GM21528 (cell line): ENCODE measurements around the gene SLC22A23.
"Not testable (repeated sequence)": the region's sequence is repeated elsewhere in the genome, so short reads cannot be mapped to it uniquely, and the experiment has no call there.

Source experiments
- ATAC-seq: cut with Tn5 transposase; IDR thresholded peaks from one replicate; pipeline ENCODE4 v1.9.1; 2021; ENCODE audit warnings: mild to moderate bottlenecking, moderate library complexity; ENCODE audit not compliant: unreplicated experiment, low FRiP score

SLC22A23 gene

GRCh38 chr6:3390698-3391097, 66.2 kb downstream of the SLC22A23 start:
- no peak for ATAC-seq

GRCh38 chr6:3389390-3390167, 67.3 kb downstream of the SLC22A23 start:
- ATAC-seq, result no peak

GRCh38 chr6:3388786-3389185, 68.1 kb downstream of the SLC22A23 start:
- no peak for ATAC-seq

- ATAC-seq, result no peak
Observed at GRCh38 chr6:3386374-3386857, 70.4 kb downstream of the SLC22A23 start.

- ATAC-seq, result no peak
Observed at GRCh38 chr6:3385660-3386151, 71.1 kb downstream of the SLC22A23 start.

GRCh38 chr6:3385181-3385580, 71.7 kb downstream of the SLC22A23 start:
- not testable (repeated sequence) for ATAC-seq

- no peak for ATAC-seq
Observed at GRCh38 chr6:3384241-3385143, 72.4 kb downstream of the SLC22A23 start.

GRCh38 chr6:3383525-3383924, 73.3 kb downstream of the SLC22A23 start:
- ATAC-seq, result no peak

- ATAC-seq, result no peak
Observed at GRCh38 chr6:3382326-3383279, 74.2 kb downstream of the SLC22A23 start.

- ATAC-seq, result no peak
Observed at GRCh38 chr6:3381233-3381921, 75.5 kb downstream of the SLC22A23 start.

- no peak for ATAC-seq
Observed at GRCh38 chr6:3380344-3381232, 76.3 kb downstream of the SLC22A23 start.

GRCh38 chr6:3379482-3380060, 77.3 kb downstream of the SLC22A23 start:
- no peak for ATAC-seq

- not testable (repeated sequence) for ATAC-seq
Observed at GRCh38 chr6:3378808-3379207, 78.0 kb downstream of the SLC22A23 start.

GRCh38 chr6:3378398-3378782, 78.5 kb downstream of the SLC22A23 start:
- not testable (repeated sequence) for ATAC-seq

GRCh38 chr6:3377536-3378397, 79.1 kb downstream of the SLC22A23 start:
- ATAC-seq, result no peak

GRCh38 chr6:3376893-3377535, 79.8 kb downstream of the SLC22A23 start:
- no peak for ATAC-seq

GRCh38 chr6:3376064-3376463, 80.8 kb downstream of the SLC22A23 start:
- no peak for ATAC-seq
